GM10847 (cell line): Measurements from ENCODE around the gene HCK.

Experiments
- POLR2A ChIP-seq: IDR thresholded peaks from 2 replicates; pipeline ENCODE4 v1.6.1; 2011; ENCODE audit not compliant: insufficient read length; ENCODE audit errors: extremely low read depth

Gene HCK

GRCh38 chr20:32019563-32020463 lies 32.2 kb upstream of the HCK start:
- no peak for TF ChIP-seq POLR2A

DNA sequence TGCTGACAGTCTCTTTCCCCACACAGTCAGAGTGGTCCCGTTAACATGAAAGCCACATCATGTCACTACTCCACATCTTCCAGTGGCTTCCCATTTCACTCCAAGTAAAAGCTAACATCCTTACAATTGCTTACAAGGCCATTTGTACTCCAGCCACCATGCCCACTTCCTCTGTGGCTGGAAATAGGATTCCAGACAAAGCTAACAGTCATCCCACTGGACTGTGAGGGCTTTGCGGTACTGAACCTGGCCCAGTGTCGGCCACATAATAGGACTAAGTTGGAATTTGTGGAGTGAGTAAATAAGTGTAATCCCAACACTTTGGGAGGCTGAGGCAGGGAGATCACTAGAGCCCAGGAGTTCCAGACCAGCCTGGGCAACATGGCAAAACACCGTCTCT lies 31.0 kb upstream of the HCK start:
- TF ChIP-seq POLR2A = no peak

DNA sequence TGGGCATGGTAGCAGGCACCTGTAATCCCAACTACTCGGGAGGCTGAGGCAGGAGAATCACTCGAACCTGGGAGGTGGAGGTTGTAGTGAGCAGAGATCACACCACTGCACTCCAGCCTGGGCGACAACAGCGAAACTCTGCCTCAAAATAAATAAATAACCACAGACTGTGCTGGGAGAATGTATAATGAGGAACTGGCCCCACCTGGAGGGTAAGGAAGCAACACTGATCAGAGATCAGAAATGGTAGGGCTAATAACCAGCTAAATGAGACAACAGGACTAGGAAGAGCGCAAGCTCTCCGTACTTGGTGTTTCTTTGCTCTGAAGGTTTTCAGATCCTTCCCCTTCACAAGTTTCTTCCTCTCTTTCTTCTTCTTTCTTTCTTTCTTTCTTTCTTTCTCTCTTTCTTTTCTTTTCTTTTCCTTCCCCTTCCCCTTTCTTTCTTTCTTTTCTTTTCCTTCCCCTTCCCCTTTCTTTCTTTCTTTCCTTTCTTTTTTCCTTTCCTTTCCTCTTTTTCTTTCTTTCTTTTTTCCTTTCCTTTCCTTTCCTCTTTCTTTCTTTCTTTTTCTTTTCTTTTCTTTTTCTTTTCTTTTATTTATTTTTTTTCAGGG lies 27.3 kb upstream of the HCK start:
- TF ChIP-seq POLR2A = no peak

GRCh38 chr20:32027643-32028042 lies 24.4 kb upstream of the HCK start:
- no peak for TF ChIP-seq POLR2A

DNA sequence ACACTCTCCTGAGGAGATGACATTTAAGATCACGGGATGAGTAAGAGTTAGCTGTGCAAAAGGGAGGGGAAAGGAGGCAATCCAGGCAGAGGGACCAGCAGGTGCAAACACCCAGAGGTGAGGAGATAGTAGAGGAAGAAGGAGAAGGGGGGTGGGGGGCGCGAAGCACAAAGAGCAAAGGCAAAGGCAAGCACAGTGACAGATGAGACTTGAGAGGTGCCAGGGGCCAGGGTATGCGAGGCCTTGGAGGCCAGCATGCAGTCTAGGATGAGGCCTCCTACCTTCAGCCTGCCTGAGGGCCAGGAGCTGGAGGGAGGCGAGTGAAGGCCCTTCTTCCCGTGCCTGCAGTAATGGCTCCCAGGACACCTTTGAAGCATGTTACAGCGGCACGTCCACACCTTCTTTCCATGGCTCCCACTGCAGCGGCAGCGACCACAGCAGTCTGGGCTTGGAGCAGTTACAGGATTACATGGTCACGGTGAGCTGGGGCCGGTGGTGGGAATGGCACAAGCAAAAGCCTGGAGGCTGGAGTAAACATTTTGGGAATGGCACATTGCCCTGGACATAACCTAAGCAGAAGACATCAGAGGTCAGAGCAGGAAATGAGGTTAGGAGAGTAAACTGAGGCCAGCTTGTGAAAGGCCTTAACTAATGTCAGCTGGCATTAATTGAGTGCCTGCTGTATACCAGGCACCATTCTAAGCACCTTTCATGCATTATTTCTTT lies 23.2 kb upstream of the HCK start:
- TF ChIP-seq POLR2A = no peak

DNA sequence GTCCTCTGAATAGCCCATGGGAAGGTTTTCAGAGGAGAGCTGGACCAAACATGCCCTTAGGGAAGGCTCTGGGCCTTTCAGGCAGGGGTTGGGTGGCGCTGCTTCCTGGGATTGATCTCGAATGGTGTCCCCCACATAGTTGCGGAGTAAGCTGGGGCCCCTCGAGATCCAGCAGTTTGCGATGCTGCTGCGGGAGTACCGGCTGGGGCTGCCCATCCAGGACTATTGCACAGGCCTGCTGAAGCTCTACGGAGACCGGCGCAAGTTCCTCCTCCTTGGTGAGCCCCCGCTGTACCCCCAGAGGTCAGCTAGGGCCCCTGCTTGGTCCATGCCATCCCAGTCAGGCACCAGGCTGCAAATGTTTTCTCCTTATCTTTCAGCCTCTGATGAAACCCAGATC lies 22.5 kb upstream of the HCK start:
- no peak for TF ChIP-seq POLR2A

DNA sequence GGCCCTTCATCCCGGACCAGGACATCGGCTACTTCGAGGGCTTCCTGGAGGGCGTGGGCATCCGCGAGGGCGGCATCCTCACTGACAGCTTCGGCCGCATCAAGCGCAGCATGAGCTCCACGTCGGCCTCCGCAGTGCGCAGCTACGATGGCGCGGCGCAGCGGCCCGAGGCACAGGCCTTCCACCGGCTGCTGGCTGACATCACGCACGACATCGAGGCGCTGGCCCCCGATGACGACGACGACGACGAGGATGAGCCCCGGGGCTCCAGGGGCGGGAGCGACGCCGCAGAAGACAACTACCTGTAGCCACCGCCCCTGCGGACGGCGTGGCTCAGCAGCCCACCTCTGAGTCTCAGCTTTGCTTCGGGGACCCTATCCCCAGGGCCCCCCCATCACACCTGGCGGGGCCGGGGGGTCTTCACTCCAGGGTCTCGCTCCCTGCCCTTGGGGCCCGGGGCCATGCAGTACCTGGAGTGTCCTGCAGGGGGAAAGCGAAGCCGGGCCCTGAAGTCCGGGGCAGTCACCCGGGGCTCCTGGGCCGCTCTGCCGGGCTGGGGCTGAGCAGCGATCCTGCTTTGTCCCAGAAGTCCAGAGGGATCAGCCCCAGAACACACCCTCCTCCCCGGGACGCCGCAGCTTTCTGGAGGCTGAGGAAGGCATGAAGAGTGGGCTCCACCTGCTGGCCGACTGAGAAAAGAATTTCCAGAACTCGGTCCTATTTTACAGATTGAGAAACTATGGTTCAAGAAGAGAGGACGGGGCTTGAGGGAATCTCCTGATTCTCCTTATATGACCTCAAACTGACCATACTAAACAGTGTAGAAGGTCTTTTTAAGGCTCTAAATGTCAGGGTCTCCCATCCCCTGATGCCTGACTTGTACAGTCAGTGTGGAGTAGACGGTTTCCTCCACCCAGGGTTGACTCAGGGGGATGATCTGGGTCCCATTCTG lies 20.8 kb upstream of the HCK start:
- TF ChIP-seq POLR2A = no peak

GRCh38 chr20:32033316-32033715 lies 18.7 kb upstream of the HCK start:
- no peak for TF ChIP-seq POLR2A

DNA sequence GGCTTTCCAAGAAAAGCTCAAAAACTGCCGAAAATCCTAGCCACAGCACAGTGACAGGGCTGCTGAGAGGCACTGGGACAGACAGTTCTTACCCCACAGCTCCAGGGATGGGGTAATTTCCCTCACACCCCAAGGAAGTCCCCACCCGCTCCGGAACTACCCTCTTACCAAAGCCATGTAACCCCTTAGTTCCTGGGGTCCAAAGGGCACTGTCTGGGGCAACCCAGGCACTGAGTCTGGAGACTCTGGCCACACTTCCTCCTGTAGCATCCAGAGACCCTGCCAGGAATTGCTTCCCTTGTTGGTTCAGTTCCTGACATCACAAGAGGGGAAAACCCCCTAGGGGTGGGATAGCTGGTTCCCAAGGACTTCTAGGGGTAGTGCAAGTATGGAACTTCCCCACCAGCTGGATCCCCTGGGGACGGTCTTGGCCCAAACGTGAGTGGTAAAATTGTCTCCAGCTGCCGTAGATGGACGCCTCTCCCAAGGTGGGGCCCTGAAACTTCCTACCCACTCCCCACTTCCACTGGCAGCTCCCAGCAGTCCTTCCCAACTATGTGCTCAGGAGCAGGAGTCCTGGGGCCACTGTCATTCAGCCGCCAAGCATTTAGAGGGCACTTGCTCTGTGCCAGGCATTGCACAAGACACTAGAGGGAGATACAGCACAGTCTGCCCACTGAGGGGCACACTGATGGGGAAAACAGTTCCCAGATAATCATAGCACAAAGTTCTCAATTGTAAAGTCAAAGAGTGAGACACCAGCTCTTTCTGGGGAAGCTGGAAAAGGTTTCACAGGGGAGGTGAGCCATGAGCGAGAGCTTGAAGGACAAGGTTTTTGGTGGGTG lies 17.2 kb upstream of the HCK start:
- no peak for TF ChIP-seq POLR2A

- no peak for TF ChIP-seq POLR2A
Observed at GRCh38 chr20:32035426-32035779, 16.6 kb upstream of the HCK start.

DNA sequence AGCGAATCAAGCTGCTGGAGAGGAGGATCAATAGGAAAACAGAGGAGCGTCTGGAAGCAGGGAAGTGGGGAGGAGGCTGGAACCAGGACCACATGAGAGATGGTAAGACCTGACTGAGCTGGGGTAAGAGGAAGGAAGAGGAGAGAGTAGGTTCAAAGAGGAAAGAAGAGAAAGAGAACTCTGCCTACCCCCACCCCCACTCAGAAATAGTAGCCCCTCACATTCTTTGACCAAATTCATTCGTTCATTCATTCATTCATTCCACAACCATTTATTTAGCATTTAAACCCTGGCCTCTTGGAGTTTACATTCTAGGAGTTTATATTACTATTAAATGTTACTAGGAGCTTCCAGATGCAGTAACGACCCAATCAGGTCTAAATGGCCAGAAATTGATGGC lies 15.8 kb upstream of the HCK start:
- no peak for TF ChIP-seq POLR2A

GRCh38 chr20:32036716-32037485 lies 15.1 kb upstream of the HCK start:
- no peak for TF ChIP-seq POLR2A

DNA sequence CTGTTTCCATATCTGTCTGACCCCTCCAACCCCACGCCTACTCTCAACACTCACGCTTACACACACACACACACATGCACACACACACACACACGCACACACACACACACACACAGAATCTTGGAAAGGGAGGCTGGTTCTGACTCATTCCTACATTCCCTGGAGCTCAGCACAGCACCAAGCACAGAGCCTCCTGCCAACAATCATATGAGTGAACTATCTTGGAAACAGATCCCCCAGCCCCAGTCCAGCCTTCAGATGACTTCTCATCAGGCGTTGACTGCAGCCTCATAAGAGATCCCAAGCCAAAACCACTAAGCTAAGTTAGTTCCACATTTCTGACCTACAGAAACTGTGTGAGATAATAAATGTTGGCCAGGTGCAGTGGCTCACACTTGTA lies 14.1 kb upstream of the HCK start:
- no peak for TF ChIP-seq POLR2A
